Thoracic aorta (tissue), 2 donors: ENCODE results near the gene RREB1. TPM values are rescaled to one million over a fixed set of nuclear protein-coding genes. Genes with fewer than 3 reads are reported as not detected.

Experiments used
- ATAC-seq: fragments of 150-250 bp; one replicate; pipeline ENCODE4 v1.8.0; 2017; ENCODE audit warnings: low read depth; ENCODE audit not compliant: insufficient number of reproducible peaks, low FRiP score
- DNase-seq: peaks from one replicate; pipeline ENCODE4 v3.0.0-alpha.2; 2020; ENCODE audit warnings: low spot score
- H3K27ac ChIP-seq, 2 donors: fragments of 200-600 bp; sonication (generic); 1 replicate in 1 of 2; 2 replicates in 1 of 2; pipeline ENCODE4 v1.5.1; 2016; ENCODE audit warnings: mild to moderate bottlenecking in 2 of 2, moderate library complexity in 2 of 2
- H3K27me3 ChIP-seq: fragments of 200-600 bp; sonication (generic); replicated peaks from 2 replicates; pipeline ENCODE4 v1.6.0; 2016; ENCODE audit warnings: mild to moderate bottlenecking; ENCODE audit not compliant: insufficient read depth
- H3K36me3 ChIP-seq: fragments of 200-600 bp; sonication (generic); one replicate; pipeline ENCODE4 v1.5.1; 2016
- H3K4me1 ChIP-seq, 2 donors: fragments of 200-600 bp; sonication (generic); 1 replicate in 1 of 2; 2 replicates in 1 of 2; pipeline versions ENCODE4 v1.5.1 to v1.6.0; 2016; ENCODE audit warnings: low read depth in 2 of 2, mild to moderate bottlenecking in 1 of 2; ENCODE audit not compliant: control insufficient read depth in 1 of 2
- H3K4me3 ChIP-seq: fragments of 200-600 bp; sonication (generic); 2 replicates; pipeline ENCODE4 v1.5.1; 2016; ENCODE audit warnings: mild to moderate bottlenecking
- H3K9me3 ChIP-seq: fragments of 200-600 bp; sonication (generic); 2 replicates; pipeline ENCODE4 v1.5.1; 2016
- CTCF ChIP-seq: fragments of 200-600 bp; sonication (generic); IDR thresholded peaks from one replicate; pipeline ENCODE4 v1.5.1; 2019; ENCODE audit warnings: antibody characterized with exemption
- total RNA-seq, 2 donors: library from RNA; depleted of rRNA; stranded (reverse); fragments of >200 nt; gene quantifications; one replicate each; pipeline versions ENCODE4 v1.1.0 to v1.2.3, GENCODE V29; 2016

The RREB1 gene
- total RNA-seq, 2 donors from 2014 or later = 30.6 to 39.3 TPM

GRCh38 chr6:7172649-7173048 is 64.9 kb downstream of the RREB1 start:
- H3K27ac ChIP-seq = peak overlapping the region; percentile 20 to 63
- TF ChIP-seq CTCF = no peak
- DNase-seq (no peak), ATAC-seq (no peak)
- no peaks in the 10 kb centered on the region for H3K27me3 ChIP-seq
- no peaks in the 10 kb centered on the region for H3K36me3 ChIP-seq
- no peaks in the 10 kb centered on the region for H3K9me3 ChIP-seq
- peak overlapping the region; percentile 4 for H3K4me3 ChIP-seq
- peaks cover 42 to 65% of the 10 kb centered on the region in 2 donors for H3K4me1 ChIP-seq

- no peak overlapping the region for H3K4me3 ChIP-seq
- no peaks in the 10 kb centered on the region for H3K27me3 ChIP-seq
- H3K27ac ChIP-seq = no peak overlapping the region
- DNase-seq (no peak), ATAC-seq (no peak)
- H3K36me3 ChIP-seq = no peaks in the 10 kb centered on the region
- H3K9me3 ChIP-seq = no peaks in the 10 kb centered on the region
- TF ChIP-seq CTCF = no peak
- H3K4me1 ChIP-seq = peaks cover 34 to 52% of the 10 kb centered on the region in 2 donors
Observed at GRCh38 chr6:7173843-7174503, 66.2 kb downstream of the RREB1 start.

GRCh38 chr6:7175462-7175861 is 67.7 kb downstream of the RREB1 start:
- Histone ChIP-seq H3K27ac (no peak overlapping the region), H3K4me3 (no peak overlapping the region), H3K36me3 (peaks cover 4% of the 10 kb centered on the region), H3K9me3 (no peaks in the 10 kb centered on the region), H3K27me3 (no peaks in the 10 kb centered on the region), H3K4me1 (peaks cover 19 to 37% of the 10 kb centered on the region in 2 donors)
- TF ChIP-seq CTCF = no peak
- ATAC-seq (no peak), DNase-seq (no peak)

- DNase-seq (no peak), ATAC-seq (no peak)
- Histone ChIP-seq H3K36me3 (peaks cover 4% of the 10 kb centered on the region), H3K27me3 (no peaks in the 10 kb centered on the region), H3K9me3 (no peaks in the 10 kb centered on the region), H3K4me1 (peaks cover 13 to 29% of the 10 kb centered on the region in 2 donors), H3K4me3 (no peak overlapping the region), H3K27ac (no peak overlapping the region)
- no peak for TF ChIP-seq CTCF
Observed at GRCh38 chr6:7176208-7176607, 68.4 kb downstream of the RREB1 start.

- peaks cover 3 to 8% of the 10 kb centered on the region in 2 donors for H3K4me1 ChIP-seq
- no peak overlapping the region for H3K4me3 ChIP-seq
- no peak for ATAC-seq
- H3K27ac ChIP-seq = no peak overlapping the region
- no peak for TF ChIP-seq CTCF
- DNase-seq = no peak
- peaks cover 22% of the 10 kb centered on the region for H3K36me3 ChIP-seq
- H3K27me3 ChIP-seq = no peaks in the 10 kb centered on the region
- H3K9me3 ChIP-seq = no peaks in the 10 kb centered on the region
Observed at GRCh38 chr6:7178280-7178679, 70.5 kb downstream of the RREB1 start.
